ENCODE measurements around the gene FMN1. TPM values are rescaled to one million over a fixed set of nuclear protein-coding genes. Genes with fewer than 3 reads are reported as not detected.
A peak's percentile ranks its signal among the peaks of the same experiment; 100 is the strongest.

Gene FMN1
- total and polyA plus RNA-seq, 2 of the 13 experiments (the other 11 are each of a cell fraction or from before 2014, with no cell fraction given) = 0.20 to 0.60 TPM

DNA sequence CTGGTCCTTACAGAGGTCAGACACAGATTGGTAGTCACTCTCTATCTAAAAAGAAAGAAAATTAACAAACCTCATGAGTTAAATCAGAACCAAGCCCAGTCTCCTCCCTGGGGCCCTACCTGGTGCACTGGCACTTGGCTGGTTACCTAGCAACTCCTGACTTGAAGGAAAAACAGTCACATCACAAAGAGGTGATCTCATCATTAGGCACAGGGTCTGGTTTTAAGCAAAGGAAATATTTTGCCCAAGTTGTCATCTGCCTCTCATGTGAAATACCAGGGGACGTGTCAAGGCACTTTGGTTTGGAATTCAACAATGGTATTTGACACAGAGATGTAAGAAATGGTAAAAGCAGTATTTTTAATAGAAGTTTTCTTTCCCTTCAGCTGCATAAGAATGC is 47.7 kb upstream of the FMN1 start (continued):
- no peak for TF ChIP-seq FOXM1 (CRISPR knock-in tag; IDR thresholded peaks at IDR 0.05)

DNA sequence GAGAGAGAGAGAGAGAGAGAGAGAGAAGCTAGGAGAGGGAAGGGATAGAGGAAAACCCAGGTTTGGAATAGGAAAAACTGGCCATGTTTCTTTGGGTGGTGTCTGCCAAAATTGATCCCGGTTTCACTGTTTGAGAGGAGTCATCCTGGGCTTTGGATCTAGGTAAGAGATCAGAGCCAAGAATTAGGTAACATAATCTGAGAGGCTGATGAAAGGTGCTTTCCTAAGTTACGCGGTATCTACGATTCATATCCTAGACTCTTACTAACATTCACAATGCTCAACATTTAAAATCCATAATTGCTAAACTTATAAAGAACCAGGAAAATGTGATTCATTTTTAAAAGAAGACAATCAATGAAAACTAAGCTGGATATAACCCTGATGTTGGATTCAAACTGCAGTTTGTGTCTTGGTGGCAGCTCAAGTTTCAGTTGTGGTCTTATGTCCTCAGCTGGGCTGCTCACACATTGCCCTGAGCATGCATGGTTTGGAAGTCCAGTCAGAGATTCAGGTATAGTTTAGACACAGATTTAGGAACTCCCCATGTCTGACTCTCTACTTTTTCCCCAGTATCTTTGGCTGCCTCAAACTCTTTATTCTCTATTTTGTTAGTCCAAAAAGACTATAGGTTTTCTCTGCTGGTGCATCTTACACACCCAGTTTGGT is 42.5 kb upstream of the FMN1 start:
- ATAC-seq = no peak
- CTCF ChIA-PET (ENCODE audit: low intra/inter-chr PET ratio, low total read pairs) = no interaction called here
- intact Hi-C loops (cut with micrococcal nuclease; ENCODE audit: unreplicated experiment) (no loop called here), in situ Hi-C loops (cut with HindIII; ENCODE audit: extremely low pct_ligation_motif_present, low pct_unique_long_range_greater_than_20kb) (loop anchor here (10.0 to 25.0 kb wide), 3 partner anchors 58 to 750 kb away; no protein-coding TSS in a partner anchor)
- 29% methylated on average over 4 of the region's 4 CpGs for WGBS (ENCODE audit: low lambda C conversion rate)
- H3K9ac ChIP-seq (ENCODE audit: insufficient read depth, low read depth, low read length) = no peak overlapping the region
- H2AFZ ChIP-seq (ENCODE audit: low read length) = no peak overlapping the region
- no peak overlapping the region for H3K27ac ChIP-seq (ENCODE audit: extremely low read length, insufficient read depth, low read length)
- no peaks in the 10 kb centered on the region for H3K79me2 ChIP-seq (ENCODE audit: insufficient read depth, low read length)
- H3K9me3 ChIP-seq (ENCODE audit: low read length) = no peaks in the 10 kb centered on the region
- H3K4me3 ChIP-seq (replicated peaks in 1 of 3; ENCODE audit: insufficient read depth in 1 of 3, low read depth in 2 of 3, low read length in 3 of 3) = no peak overlapping the region
- H3K36me3 ChIP-seq (replicated peaks in 1 of 2; ENCODE audit: control insufficient read depth in 1 of 2, insufficient read depth in 2 of 2, low read length in 2 of 2) = no peaks in the 10 kb centered on the region
- POLR2A ChIA-PET = no interaction called here
- BruUV-seq (replicated peaks) = no TSS peak
- no peaks in the 10 kb centered on the region for H4K20me1 ChIP-seq (ENCODE audit: insufficient read depth, low read length)
- DNase-seq (ENCODE audit: low spot score) = no peak
- no peaks in the 10 kb centered on the region for H3K4me1 ChIP-seq (ENCODE audit: insufficient read depth, low read length)
- H3K27me3 ChIP-seq (ENCODE audit: control insufficient read depth in 1 of 2, insufficient read depth in 2 of 2, low read length in 2 of 2) = no peaks in the 10 kb centered on the region
- H3K4me2 ChIP-seq (ENCODE audit: low read depth, low read length) = no peak overlapping the region
- no peak for FAIRE-seq
- TF ChIP-seq NR3C1 (CRISPR knock-in tag; IDR thresholded peaks at IDR 0.05) (no peak), RARG (CRISPR knock-in tag; IDR thresholded peaks at IDR 0.05; ENCODE audit: low read depth) (no peak), ZFP62 (CRISPR knock-in tag; IDR thresholded peaks at IDR 0.05) (no peak), ZNF83 (CRISPR knock-in tag; IDR thresholded peaks at IDR 0.05; ENCODE audit: borderline replicate concordance) (no peak)

DNA sequence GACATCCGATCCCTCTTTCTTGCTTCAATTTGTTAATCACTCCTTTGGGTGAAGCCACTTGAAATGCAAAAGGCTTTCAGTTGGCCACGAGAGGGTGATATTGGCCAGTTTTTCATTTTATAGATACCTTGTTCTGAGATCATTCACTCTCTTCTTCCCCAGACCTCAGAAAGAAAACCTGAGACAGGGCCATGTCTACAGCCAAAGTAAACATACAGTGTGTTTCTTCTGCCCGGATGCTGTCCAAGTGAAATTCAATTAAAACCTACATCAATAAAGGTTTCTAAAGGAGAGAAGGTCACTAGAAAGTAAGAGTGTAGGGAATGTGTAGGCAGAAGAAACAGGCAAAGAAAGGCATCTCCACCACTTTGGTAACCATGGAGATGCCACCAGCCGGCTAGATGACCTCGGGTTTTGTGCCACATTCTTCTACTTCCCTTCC is 39.5 kb upstream of the FMN1 start:
- peak; percentile 15 for DNase-seq (ENCODE audit: low spot score)
- H3K79me2 ChIP-seq (ENCODE audit: insufficient read depth, low read length) = no peaks in the 10 kb centered on the region

More for the DNA sequence above, 39.5 kb upstream of the FMN1 start:
- Histone ChIP-seq H3K27ac (ENCODE audit: extremely low read length, insufficient read depth, low read length) (no peak overlapping the region), H3K27me3 (ENCODE audit: control insufficient read depth in 1 of 2, insufficient read depth in 2 of 2, low read length in 2 of 2) (no peaks in the 10 kb centered on the region), H3K4me2 (ENCODE audit: low read depth, low read length) (no peak overlapping the region), H3K4me1 (ENCODE audit: insufficient read depth, low read length) (no peaks in the 10 kb centered on the region), H3K4me3 (replicated peaks in 1 of 3; ENCODE audit: insufficient read depth in 1 of 3, low read depth in 2 of 3, low read length in 3 of 3) (no peak overlapping the region), H3K36me3 (replicated peaks in 1 of 2; ENCODE audit: control insufficient read depth in 1 of 2, insufficient read depth in 2 of 2, low read length in 2 of 2) (no peaks in the 10 kb centered on the region), H4K20me1 (ENCODE audit: insufficient read depth, low read length) (no peaks in the 10 kb centered on the region), H2AFZ (ENCODE audit: low read length) (no peak overlapping the region), H3K9ac (ENCODE audit: insufficient read depth, low read depth, low read length) (no peak overlapping the region), H3K9me3 (ENCODE audit: low read length) (no peaks in the 10 kb centered on the region)
- in situ Hi-C loops (cut with HindIII; ENCODE audit: extremely low pct_ligation_motif_present, low pct_unique_long_range_greater_than_20kb) = loop anchor here (10.0 to 25.0 kb wide), 3 partner anchors 61 to 753 kb away; no protein-coding TSS in a partner anchor
- ChIA-PET CTCF (ENCODE audit: low intra/inter-chr PET ratio, low total read pairs) (interaction anchor here (1.7 kb wide), 1 partner anchor 466 kb away, joined by 10 read pairs; no protein-coding TSS in a partner anchor), POLR2A (no interaction called here)
- intact Hi-C loops (cut with micrococcal nuclease; ENCODE audit: unreplicated experiment) = loop anchor here (1.0 kb wide), 1 partner anchor 466 kb away; no protein-coding TSS in a partner anchor
- TF ChIP-seq, protein P1, sequence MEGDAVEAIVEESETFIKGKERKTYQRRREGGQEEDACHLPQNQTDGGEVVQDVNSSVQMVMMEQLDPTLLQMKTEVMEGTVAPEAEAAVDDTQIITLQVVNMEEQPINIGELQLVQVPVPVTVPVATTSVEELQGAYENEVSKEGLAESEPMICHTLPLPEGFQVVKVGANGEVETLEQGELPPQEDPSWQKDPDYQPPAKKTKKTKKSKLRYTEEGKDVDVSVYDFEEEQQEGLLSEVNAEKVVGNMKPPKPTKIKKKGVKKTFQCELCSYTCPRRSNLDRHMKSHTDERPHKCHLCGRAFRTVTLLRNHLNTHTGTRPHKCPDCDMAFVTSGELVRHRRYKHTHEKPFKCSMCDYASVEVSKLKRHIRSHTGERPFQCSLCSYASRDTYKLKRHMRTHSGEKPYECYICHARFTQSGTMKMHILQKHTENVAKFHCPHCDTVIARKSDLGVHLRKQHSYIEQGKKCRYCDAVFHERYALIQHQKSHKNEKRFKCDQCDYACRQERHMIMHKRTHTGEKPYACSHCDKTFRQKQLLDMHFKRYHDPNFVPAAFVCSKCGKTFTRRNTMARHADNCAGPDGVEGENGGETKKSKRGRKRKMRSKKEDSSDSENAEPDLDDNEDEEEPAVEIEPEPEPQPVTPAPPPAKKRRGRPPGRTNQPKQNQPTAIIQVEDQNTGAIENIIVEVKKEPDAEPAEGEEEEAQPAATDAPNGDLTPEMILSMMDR (CRISPR knock-in tag; IDR thresholded peaks at IDR 0.05) = peak; percentile 35; the same call in 1 of the 2 replicates
- TF ChIP-seq STAG1 (CRISPR knock-in tag; IDR thresholded peaks at IDR 0.05) = peak; percentile 55
- 0 out of 2 replicates have a peak, but pooled peaks have one; percentile 6 for TF ChIP-seq SMC3 (IDR thresholded peaks at IDR 0.05; ENCODE audit: low read length)
- TF ChIP-seq ZFP36 (IDR thresholded peaks at IDR 0.05; ENCODE audit: borderline replicate concordance, low read depth, low read length, partially characterized antibody) = no peak
- 13% methylated on average over 5 of the region's 5 CpGs for WGBS (ENCODE audit: low lambda C conversion rate)
- ATAC-seq (peak; percentile 46; the same call in 1 of the 3 replicates), FAIRE-seq (no peak)
- no TSS peak for BruUV-seq (replicated peaks)

Data from HepG2 (cell line).